Measurements from ENCODE around the gene UPB1. TPM values are rescaled to one million over a fixed set of nuclear protein-coding genes. Genes with fewer than 3 reads are reported as not detected.

Gene UPB1
- total RNA-seq, 2 donors from 2014 or later, result 0.05 to 5.0 TPM

DNA sequence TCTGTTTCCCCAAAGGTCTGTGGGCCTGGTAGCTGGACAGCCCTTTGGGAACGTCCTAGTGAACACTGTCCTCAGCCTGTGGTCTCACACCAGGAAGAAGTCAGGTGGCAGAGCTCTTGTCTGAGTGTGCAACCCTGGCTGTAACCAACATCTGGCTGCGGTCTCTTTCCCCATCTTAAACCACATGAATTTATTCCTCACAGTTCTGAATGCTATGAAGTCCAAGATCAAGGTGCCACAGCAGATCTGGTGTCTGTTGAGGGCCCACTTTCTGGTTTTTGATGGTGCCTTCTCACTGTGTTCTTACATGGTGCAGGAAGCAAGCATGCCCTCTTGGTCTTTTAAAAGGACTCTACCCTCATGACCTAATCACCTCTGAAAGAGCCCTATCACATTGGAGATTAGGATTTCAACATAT is 2.7 kb downstream of the UPB1 start:
- no peak for DNase-seq (ENCODE audit: low spot score)
- Histone ChIP-seq H3K4me3 (no peak overlapping the region), H3K4me1 (replicated peaks) (no peaks in the 10 kb centered on the region), H3K27me3 (replicated peaks; ENCODE audit: insufficient read depth) (no peaks in the 10 kb centered on the region), H3K9me3 (no peaks in the 10 kb centered on the region), H3K36me3 (no peaks in the 10 kb centered on the region), H3K27ac (no peak overlapping the region)
- TF ChIP-seq, protein P1, sequence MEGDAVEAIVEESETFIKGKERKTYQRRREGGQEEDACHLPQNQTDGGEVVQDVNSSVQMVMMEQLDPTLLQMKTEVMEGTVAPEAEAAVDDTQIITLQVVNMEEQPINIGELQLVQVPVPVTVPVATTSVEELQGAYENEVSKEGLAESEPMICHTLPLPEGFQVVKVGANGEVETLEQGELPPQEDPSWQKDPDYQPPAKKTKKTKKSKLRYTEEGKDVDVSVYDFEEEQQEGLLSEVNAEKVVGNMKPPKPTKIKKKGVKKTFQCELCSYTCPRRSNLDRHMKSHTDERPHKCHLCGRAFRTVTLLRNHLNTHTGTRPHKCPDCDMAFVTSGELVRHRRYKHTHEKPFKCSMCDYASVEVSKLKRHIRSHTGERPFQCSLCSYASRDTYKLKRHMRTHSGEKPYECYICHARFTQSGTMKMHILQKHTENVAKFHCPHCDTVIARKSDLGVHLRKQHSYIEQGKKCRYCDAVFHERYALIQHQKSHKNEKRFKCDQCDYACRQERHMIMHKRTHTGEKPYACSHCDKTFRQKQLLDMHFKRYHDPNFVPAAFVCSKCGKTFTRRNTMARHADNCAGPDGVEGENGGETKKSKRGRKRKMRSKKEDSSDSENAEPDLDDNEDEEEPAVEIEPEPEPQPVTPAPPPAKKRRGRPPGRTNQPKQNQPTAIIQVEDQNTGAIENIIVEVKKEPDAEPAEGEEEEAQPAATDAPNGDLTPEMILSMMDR (IDR thresholded peaks at IDR 0.05), result no peak
- no peak for TF ChIP-seq POLR2AphosphoS5 (IDR thresholded peaks at IDR 0.05)
- no peak for TF ChIP-seq POLR2A (IDR thresholded peaks at IDR 0.05)
- 92% methylated on average over 2 of the region's 2 CpGs for WGBS
- intact Hi-C loops (cut with DNase I), result no loop called here

DNA sequence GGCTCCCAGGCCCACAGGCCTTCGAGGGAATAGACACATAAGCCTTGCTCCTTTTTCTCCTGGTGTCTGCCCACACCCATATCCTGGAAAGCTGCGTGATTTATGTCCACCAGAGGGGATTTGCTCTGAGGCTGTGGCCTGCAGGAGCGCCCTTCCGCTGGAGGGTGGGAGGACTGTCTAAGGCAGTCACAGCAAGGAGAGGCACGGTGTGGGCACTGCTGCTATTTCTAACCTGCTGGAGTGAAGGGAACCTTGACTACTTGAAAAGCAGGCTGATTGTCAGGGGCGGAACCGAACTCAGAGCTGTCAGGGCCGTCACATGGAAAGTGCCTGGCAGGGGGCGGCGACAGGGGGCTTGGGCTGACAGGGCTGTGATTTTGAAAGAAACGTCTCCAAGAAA is 3.7 kb downstream of the UPB1 start:
- no peak for TF ChIP-seq POLR2AphosphoS5 (IDR thresholded peaks at IDR 0.05)
- TF ChIP-seq, protein P1 (IDR thresholded peaks at IDR 0.05), result no peak
- no peak for TF ChIP-seq POLR2A (IDR thresholded peaks at IDR 0.05)
- Histone ChIP-seq H3K9me3 (no peaks in the 10 kb centered on the region), H3K27ac (no peak overlapping the region), H3K36me3 (no peaks in the 10 kb centered on the region), H3K4me3 (no peak overlapping the region), H3K4me1 (replicated peaks) (no peaks in the 10 kb centered on the region), H3K27me3 (replicated peaks; ENCODE audit: insufficient read depth) (no peaks in the 10 kb centered on the region)
- DNase-seq (ENCODE audit: low spot score), result no peak
- WGBS, result 95% methylated on average over 11 of the region's 11 CpGs
- intact Hi-C loops (cut with DNase I), result no loop called here

DNA sequence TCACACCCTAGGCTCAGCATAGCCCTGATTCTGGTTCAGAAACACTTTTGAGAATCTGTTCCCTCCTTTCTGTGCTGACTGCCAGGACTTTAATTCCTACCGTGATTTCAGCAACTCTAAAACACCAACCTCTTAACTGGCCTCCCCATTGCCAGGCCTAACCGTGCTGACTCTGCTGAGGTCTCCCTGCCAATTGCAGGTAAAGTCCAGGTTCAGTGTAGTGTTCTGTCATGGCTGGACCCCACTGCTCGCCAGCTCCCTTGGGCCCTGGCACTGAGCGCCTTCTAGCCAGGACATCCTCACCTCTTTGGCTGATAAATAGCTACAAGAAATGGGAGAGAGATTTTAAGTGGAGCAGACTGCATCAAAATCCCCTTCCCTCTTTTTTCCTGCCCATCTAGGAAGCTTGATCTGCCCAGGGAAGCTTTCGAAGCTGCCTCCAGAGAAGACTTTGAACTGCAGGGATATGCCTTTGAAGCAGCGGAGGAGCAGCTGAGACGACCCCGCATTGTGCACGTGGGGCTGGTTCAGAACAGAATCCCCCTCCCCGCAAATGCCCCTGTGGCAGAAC is 4.7 kb downstream of the UPB1 start:
- H3K9me3 ChIP-seq, result no peaks in the 10 kb centered on the region
- 92% methylated on average over 10 of the region's 10 CpGs for WGBS
- H3K27me3 ChIP-seq (replicated peaks; ENCODE audit: insufficient read depth), result no peaks in the 10 kb centered on the region
- TF ChIP-seq POLR2A (IDR thresholded peaks at IDR 0.05), result no peak
- TF ChIP-seq, protein P1 (IDR thresholded peaks at IDR 0.05), result no peak
- TF ChIP-seq POLR2AphosphoS5 (IDR thresholded peaks at IDR 0.05), result no peak
- H3K4me1 ChIP-seq (replicated peaks), result no peaks in the 10 kb centered on the region
- H3K27ac ChIP-seq, result no peak overlapping the region
- no peak for DNase-seq (ENCODE audit: low spot score)
- H3K4me3 ChIP-seq, result no peak overlapping the region
- intact Hi-C loops (cut with DNase I), result loop anchor here (5.0 kb wide), 2 partner anchors 77 to 172 kb away; no protein-coding TSS in a partner anchor
- no peaks in the 10 kb centered on the region for H3K36me3 ChIP-seq

DNA sequence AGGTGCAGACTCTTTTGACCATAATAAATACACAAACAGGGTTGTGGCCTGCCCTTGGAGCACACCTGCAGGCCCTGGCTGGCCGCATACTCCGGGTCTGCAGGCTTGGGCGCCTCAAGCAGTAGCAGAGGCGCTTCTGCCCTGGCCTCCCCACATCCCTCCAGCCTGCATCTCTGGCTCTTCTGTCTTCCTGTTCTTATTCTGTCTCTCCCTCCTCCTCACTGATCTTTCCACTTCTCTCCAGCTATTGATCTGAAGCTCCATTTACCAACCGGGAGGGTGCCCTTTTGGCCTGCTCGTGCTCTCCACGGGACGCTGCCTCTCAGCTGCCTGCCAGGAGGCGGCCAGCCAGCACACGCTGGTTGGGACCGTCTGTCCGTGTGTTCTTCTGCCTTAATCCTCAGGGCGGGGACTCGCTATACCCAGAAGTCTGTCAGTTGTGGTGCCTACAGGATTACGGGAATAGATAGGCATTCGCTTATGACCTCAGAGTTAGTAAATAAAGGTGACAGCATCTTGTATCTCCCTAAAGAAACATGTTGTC is 5.2 kb downstream of the UPB1 start:
- Histone ChIP-seq H3K9me3 (no peaks in the 10 kb centered on the region), H3K4me3 (no peak overlapping the region), H3K4me1 (replicated peaks) (no peaks in the 10 kb centered on the region), H3K27ac (no peak overlapping the region), H3K27me3 (replicated peaks; ENCODE audit: insufficient read depth) (no peaks in the 10 kb centered on the region), H3K36me3 (no peaks in the 10 kb centered on the region)
- TF ChIP-seq POLR2AphosphoS5 (IDR thresholded peaks at IDR 0.05), result no peak
- DNase-seq (ENCODE audit: low spot score), result no peak
- 59% methylated on average over 16 of the region's 16 CpGs for WGBS
- intact Hi-C loops (cut with DNase I), result loop anchor here (5.0 kb wide), 2 partner anchors 78 to 173 kb away; no protein-coding TSS in a partner anchor

DNA sequence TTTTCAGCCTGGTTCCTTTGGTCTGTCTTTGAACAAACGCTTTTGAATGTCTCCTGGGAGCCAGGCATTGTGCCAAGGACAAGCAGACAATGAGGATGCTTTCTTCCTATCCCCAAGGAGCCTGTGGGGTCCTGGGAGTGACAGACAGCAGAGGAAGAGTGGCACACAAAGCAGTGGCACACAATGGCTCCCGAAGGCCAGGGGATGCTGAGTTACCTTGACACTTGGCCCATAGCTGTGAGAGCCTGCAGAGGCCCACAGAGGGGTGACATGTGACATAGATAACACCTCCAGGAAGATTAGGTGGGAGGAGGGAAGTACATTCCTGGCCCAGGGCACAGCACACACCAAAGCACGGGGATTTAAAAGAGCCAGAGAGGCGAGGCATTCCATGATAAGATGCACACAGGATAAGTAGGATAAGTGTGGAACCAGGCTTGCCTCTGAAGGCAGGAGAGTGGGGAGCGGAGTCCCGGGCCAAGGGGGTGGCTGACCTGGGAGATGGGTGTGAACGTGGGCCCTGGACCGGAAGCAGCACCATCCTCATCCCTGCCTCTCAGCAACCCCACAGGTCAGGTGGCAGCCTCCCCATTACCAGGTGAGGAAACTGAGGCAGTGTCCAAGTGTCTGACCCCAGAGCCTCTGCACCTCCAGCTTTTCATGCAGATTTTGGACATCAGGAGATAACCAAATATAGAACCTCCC is 6.3 kb downstream of the UPB1 start:
- WGBS, result 79% methylated on average over 8 of the region's 8 CpGs
- no peak for DNase-seq (ENCODE audit: low spot score)
- TF ChIP-seq, protein P1 (IDR thresholded peaks at IDR 0.05), result no peak
- TF ChIP-seq POLR2A (IDR thresholded peaks at IDR 0.05) (no peak), POLR2AphosphoS5 (IDR thresholded peaks at IDR 0.05) (no peak)
- intact Hi-C loops (cut with DNase I), result loop anchor here (5.0 kb wide), 2 partner anchors 79 to 174 kb away; no protein-coding TSS in a partner anchor
- Histone ChIP-seq H3K4me1 (replicated peaks) (no peaks in the 10 kb centered on the region), H3K27me3 (replicated peaks; ENCODE audit: insufficient read depth) (no peaks in the 10 kb centered on the region), H3K36me3 (no peaks in the 10 kb centered on the region), H3K9me3 (no peaks in the 10 kb centered on the region), H3K4me3 (no peak overlapping the region), H3K27ac (no peak overlapping the region)

Data from prostate gland (tissue), 2 donors.